ENCODE data around the gene ATP1A1. TPM values are rescaled to one million over a fixed set of nuclear protein-coding genes. Genes with fewer than 3 reads are reported as not detected.
A peak's percentile ranks its signal among the peaks of the same experiment; 100 is the strongest.

Gene ATP1A1
- polyA plus RNA-seq, 10 donors = 114 to 143 (median 121) TPM

DNA sequence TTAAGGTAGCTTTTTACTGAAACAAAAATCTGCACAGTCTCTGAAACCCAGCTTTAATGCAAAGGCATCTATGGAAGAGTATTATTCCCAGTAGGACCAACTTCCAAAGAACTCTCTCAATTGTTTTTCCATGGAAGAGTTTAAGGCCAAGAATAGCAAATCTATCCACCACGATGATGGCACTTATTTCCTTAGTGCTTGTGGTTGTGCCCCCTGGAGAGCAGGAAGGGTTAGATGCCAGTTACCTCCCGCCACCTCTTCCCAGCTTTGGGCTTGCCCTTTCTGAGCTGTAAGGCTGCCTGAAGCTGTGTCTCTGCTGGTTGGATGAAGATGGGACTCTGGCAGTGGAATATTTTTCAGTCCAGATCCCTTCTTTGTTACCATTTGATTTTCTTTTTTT is 4.8 kb upstream of the ATP1A1 start:
- no peak for DNase-seq

DNA sequence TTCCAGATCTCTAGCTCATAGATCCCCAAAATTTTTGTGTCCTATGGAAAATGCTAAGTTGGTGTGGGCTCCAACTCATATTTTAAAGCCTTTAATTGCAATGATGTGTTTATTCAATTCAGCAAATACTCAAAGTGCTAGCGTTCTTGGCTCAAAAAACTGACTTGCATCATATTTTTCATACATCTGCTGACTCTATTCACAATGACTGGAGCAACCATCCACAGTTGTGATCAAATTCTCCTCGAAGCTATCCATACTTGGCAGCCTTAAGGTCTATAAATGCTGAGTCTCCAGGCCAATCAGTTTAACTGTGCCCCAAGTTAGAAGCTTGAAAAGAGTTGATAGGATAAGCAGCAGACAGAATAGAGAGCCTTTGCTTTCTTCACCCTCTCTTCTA is 2.9 kb upstream of the ATP1A1 start:
- DNase-seq = no peak

DNA sequence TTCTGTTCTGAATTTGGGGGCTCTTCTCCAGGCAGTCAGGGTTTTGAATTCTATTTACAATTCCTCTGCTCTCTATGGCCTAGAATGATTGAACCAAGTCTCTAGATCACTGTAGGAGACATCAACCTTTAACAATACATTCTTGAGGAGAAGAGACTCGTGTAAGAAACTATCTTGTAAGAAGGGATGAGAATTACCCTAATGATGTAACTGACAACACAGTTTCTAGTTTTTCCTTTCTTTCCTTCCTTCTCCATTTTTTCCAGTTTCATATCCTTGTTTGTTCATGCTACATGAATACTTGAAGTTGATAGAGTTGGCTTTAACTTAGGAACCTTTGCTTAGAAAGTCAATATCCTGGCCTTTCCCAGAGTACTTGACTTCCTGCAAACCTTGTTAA is 1.3 kb upstream of the ATP1A1 start:
- DNase-seq = no peak

DNA sequence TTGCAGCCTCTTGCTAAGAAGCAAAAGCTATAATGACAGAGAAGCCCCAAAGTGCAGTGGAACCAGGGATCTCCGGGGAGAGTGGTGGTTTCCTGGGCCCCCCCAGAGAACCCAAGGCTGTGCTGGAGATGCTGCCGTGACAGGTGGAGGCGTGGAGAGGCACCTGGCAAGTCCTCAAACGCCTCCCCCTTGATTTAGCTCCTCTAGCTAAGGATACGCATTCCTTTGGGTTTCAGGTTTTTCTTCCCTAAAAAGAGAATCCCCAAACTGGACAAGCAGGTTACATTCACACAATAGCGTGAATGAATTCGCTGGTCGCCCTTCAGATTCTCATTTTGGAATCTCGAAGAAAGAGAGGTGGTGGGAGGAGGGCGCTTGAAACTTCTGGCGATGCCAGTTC is 853 bp upstream of the ATP1A1 start:
- DNase-seq = no peak

DNA sequence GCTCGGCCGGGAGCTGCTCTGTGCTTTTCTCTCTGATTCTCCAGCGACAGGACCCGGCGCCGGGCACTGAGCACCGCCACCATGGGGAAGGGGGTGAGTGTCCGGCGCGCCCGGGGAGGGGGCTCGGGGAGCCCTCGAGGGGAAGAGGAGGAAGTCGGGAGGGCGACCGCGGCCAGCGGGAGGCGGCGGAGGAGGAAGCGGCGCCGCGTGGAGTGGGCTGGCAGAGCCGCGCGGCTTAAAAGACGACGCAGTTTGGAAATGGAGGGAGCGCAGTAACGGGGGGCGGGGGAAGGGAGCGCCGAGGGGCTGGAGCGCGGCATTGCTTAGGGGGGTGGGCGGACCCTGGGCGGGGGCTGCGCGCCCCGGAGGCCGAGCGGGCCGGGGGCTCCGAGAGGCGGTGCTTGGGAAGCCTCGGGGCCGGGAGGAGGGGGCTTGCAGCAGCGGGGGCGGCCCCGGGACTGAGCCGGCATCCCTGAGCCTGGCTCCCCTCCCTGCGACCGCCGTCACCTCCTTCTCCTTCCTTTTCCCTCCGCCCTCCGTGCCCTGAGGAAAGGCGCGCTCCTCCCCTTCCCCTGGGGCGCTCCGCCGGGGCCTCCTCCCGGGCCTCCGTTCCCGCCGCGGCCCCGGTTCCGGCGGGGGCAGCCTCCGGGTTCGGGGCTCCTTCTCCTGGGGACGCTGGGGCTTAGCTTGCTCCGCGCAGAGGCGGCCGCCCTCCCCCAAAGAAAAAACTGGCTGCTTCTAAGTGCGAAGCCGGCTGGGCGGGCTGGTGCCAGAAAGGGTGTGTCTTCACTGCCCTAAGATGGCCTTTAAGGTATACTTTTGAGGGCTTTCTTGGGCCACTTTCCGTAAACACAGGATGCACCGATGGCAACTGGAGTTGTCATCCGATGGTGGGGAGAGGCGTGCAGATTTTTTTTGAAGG is 648 bp downstream of the ATP1A1 start:
- DNase-seq = peak; percentile 43 to 90 (median 71)

DNA sequence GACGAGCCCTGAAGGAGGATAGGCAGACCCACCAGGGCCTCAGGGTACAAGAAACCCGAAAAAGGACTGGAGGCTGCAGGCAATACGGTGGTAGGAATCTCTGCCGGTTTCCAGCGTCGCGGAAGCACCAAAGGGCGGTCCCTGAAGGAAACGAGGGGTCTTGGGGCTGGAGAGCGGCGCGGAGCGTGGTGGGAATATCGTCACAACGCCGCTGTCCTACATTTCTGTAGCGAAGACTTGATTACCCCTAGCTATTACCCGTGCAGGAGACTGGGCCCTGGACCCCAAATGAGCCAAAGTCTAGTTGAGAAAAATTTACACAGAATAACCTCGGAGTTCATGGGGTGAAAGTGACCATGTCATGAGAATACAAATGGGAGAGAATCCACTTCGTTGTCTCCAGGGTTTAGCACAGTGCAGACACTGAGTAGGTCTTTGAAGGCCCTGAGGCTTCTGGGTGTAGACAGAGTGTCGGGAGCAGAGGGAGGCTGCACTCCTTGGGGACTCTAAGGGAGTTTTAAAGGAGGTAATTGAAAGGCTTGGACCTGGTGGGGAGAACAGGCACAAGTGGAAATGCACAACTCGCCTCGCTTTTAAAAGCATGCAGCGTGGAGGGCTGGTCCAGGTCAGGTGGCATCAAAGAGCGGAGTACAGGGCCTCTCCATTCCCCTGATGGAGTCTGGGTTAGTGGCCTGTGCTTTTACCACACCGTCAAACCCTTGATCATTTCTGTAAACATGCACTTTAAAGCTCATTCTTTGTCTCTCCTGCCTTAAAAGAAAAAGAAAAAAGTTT is 1.5 kb downstream of the ATP1A1 start:
- no peak for DNase-seq

DNA sequence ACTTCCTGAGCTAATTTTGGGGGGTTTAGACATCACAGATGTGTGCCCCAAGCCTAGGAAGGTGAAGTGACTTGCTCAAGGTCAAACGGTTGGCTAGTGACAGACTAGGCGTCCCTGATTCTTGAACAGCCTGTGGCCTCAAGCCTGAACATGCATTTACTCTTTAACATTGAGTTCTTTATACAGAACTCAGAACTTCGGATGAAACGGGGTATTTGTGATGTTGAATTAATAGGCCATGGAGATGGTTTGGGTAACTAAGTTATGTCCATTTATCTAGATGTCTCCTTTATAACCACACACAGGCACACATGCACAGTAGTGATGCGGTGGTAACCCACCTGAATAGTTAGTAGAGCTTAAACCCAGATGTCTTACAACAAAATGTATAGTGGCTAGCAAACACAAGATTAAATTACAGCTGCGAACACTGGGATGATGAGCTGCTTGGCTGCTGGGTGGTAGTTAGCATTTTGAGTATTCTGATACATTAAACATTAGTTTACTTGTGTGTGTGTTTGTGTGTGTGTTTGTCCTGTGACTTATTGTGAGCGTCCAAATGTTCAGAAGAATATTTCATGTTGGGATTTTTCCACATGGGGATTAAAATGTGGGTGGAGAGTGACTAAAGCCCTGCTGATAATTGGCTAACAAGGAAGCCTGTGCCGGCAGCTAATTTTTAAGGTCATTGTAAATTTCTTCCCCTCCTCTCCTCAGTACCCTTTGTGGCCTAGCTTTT is 2.3 kb downstream of the ATP1A1 start:
- no peak for DNase-seq

DNA sequence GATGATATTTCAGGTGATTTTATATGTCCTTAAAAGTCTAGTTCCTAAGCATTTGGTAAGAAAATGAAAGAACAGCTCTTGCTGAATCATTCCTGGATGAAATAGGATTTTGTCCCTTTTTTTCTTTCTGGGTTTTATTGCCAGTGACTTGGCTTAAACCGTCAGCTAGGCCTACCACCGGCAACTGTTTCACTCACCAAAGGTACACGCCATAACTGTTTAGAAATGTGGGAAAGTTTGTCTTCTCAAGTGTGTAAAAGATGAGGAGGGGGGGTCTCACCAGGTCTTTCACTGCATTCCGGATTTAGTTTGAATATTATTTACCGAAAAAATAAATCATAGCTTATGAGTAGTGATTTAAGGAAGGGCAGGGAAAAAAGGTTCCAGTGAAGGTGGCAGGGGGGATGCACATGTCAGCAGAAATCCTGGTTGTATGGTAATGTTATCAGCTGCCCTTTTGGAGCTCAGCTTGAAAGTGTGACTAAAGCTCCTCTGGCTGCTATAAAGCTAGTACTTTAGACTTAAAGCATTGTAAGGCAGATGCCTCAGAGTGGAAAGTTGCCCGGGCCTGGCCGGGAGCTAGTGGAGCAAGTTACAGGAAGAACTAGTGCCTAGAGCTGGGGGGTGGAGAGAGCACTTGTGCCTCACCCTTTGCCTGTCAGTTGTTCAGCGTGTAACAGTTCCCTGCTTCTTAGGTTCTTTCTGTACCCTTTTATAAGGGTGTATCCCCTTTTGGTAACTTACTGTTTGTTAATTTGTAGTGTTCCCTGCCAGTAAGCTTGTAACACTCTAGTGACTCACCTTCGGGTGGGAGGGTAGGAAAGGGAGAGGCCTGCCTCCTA is 3.1 kb downstream of the ATP1A1 start:
- DNase-seq = peak; percentile 44 to 64 (median 61)

DNA sequence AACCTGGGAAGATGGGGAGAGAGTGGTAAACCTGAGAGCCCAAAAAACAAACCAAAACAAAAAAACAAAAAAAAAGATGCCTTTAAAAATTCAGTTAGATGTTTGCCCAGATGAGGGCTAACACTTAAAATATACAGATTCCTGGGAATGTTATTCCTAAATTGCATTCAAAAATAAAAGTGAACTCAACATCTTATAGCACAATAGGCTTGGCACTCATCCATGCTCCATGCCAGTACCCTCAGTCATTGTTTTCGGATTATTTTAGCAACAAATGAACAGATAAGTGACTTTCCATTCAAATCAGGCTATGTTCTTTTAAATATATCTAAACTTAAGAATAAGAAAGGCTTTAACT is 3.7 kb downstream of the ATP1A1 start:
- no peak for DNase-seq

DNA sequence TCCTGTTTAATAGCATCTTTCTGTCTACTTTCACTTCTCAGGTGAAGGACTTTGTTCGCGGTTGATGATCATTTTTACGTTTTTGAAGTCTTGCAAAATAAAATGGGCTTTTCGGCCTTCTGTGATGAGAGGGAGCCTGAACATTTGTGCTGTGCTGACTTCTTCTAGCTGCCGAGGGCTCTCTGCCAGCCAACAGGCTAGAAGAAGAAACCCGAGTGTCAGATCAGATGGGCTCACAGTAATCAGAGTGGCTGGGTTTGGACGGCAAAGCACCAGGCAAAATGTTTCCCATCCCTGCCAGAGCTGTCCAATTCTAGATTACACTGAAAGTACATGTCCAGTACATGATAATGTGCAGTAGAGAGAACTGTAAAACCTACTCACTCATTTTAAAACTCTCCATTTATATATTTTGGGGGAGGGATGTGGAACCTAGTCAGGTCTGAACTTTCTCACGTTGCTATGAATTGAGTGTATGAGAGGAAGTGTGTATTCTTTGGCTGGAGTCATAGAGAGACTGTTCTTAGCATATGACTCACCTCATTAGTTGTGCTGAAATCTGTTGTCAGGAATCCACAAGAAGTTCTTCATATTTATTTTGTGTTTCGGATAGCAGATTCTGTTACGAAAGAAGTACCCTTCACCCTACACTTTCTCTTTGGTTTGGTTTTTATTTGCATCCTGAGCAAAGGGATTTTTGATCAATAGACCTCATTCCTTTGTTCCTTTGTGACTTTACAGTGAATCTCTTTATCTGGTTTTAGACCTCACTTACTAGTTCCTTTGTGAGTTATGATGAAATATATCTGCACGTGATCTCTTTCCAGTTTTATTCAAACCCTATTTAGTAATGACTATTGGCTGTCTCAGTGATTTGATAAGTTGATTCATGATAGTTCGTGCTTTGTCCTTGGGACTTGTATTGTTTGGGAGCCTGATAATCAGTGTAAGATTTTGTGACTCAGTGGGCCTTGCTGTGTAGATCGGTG is 4.8 kb downstream of the ATP1A1 start:
- DNase-seq = peak; percentile 48 to 82 (median 67)

DNA sequence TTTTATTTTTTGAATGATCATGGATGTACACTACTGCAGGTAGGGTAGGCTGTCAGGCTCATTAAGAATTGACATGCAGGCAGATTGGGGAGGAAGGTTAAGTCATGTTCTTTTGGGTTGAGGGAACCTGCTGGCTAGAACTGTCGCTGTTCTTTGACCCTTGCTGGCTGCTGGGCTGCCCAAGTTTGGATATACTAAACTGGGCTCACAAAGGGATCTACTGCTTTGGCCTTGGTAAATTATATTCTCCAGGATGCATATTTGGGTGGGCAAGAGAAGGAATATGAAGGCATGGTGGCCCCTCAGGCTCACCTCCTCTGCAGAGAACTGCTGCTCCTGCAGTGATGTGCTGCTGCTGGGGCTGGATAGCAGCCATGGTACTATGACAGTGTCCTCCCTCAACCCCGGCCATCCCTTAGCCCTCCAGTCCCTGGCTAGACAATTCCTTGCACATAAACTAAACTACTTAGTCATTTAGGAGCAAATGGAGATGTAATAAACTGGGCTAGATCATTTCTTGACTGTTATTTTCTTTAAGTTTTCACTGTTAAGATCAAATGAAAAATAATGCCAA is 6.1 kb downstream of the ATP1A1 start:
- DNase-seq = no peak

DNA sequence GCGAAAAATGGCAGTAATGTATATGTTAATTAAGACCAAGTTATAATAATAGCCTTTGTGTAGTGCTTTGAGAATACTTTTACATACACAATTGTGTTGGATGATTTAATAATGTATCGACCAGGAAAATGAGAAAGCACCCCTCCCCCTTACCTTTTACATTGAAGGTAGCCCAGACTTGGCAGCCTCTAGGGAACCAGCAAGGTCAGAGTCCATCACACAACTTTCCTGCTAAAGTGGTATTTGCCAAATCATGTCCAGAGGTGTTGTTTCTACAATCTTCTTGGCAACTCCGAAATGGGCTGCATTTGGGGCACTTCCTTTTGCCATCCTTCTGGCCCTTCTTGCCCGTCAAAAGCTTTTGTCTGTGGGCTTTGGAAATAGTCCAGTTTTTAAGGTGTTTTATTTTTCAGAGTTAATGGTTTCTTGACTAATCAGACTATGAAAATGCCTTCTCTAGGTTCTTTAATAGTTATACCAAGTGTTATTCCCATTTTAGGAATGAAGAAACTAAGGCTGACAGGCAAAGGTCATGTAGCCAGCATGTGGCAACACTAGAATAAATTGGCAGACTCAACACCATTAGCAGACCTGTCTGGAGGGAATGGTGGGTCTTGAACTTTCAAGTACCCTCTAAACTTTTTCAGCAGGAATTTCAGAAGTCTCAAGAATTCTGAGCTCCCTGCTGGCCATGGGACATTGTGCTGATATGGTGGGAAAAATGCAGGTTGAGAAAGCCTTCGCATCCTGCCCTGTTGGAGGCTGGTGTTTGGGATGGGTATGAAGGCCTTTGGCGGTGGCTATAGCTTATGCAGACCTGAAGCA is 6.8 kb downstream of the ATP1A1 start:
- DNase-seq = no peak

DNA sequence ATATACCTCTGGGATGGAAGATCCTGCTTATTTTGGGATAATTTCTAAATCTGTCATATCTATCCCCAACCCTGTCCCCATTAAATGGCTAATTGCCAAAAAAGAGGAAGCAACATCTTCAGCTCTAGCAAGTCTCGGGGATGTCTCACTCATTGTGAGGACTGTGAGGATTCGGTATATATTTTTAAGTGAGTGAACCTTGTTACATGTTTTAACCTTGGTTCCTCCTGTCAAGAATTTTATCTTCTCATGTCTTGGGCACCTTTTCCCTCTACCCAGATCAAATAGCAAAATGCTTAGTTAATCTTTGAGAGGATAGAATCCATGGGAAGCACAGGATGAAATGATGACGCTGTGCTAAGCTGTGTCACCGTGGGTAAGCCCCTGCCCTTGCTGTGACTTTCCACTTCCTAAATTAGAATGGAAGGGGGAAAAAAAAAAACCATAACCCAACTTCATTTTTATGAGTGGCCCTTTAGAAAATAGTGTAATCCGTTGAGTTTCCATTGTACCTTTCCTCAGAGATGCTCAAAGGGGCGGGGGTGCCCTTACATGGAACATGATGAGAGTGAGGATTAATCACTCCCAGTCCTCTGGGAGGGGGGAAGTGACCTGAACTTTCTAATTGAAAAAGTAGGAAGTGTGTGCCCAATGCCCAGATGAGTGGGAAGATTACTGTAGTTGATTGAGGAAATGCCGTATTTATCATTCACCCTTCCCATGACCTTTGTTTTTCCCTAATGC is 7.6 kb downstream of the ATP1A1 start:
- DNase-seq = no peak

DNA sequence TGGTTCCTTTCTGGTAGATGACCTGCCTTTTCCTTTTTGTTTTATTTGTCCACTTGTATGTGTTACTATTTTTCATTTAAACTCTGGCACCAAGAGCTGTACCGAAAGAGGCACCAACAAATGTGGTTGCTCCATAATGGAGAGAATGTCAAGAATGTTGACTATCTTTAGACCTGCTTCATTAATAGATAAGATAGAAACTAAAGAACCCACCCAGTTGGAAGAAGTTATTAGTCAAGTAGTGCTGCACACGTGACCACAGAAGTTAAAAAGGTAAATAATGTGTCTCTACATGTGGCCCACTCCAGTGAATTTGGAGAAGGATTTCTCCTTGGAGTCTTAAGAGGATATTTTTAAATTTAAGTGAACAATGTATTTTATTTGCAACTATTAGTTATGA is 9.3 kb downstream of the ATP1A1 start:
- no peak for DNase-seq

DNA sequence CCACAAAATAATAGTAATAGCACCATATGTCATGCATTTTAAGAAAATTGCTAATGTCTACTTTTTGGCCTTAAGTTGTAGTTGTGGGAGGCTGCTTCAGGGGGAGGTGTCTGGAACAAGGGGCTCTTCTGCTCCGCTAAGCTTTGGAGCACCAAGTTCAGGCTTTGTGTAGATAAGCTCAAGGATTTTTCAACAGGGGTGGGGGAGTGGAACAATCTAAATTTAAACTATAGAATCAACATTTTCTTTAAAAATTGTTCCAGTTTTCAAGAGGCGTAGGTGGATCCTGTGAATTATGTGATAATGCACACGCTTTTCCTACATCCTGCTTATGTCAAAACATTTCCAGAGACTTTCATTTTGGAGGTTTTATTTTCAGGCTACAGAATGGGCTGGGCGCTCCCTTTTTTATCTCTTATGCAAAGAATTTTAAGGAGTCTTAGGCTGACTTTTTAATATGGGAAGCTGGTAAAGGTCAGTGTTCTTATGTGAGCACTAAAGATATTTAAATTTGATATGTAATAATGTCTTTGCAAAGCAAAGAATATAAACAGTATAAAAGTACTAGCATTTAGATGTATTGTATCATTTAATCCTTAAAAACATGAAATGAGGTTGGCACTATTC is 9.9 kb downstream of the ATP1A1 start:
- DNase-seq = no peak

DNA sequence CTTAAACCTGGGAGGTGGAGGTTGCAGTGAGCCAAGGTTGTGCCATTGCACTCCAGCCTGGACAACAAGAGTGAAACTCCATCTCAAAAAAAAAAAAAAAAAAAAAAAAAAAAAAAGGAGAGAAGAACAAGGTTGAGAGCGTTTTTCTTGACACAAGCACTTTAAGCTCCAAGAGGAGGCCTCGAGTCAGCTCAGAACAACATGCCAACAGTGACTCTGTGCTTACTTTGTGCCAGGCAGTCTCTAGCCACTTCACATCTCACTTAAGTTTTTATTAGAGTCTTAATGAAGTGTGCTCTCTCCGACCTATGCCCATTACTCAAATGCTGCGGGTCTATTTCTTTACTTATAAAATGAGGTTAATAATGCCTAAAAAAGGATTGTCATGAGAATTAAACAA is 13.0 kb downstream of the ATP1A1 start:
- DNase-seq = no peak

DNA sequence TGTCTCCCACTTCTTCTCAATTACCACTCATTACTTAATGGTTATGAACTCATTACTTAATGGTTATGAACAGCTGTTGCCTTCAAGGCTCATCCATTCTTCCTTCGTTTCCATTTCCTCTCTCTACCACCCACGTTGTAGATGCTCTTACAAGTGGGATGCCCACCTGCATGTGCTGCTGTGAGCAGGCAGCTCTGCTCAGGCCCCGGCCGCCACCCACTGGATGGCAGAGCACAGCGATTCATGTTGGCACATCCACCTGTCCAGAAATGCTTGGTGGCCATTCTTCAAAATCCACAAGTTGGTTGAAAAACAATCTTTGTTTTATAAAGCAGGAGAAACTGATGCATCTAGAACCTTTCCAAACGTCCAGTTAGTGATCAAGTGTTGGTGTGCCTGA is 14.5 kb downstream of the ATP1A1 start:
- no peak for DNase-seq

DNA sequence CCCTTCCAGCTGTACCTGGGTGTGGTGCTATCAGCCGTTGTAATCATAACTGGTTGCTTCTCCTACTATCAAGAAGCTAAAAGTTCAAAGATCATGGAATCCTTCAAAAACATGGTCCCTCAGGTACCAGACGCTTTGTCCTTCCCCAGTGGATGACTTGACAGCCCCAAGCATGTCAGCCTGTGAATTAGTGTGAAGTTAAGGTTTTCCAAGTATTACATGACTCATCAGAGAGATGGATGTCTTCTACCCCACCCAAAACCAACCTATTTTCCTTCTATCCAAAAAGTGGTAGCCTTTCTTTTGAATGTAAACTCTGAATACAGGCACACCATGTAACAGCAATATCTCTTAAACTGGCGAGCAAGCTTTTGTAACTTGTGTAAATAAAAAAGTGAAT is 15.1 kb downstream of the ATP1A1 start:
- no peak for DNase-seq

Data from muscle of back (tissue), 11 donors.